GM12878 (cell line): ENCODE measurements around the gene ZBTB42. TPM values are rescaled to one million over a fixed set of nuclear protein-coding genes. Genes with fewer than 3 reads are reported as not detected.

Experiments
- BACH1 ChIP-seq: fragments of 450-650 bp; IDR thresholded peaks from 2 replicates; pipeline ENCODE4 v1.6.1; 2017; ENCODE audit warnings: mild to moderate bottlenecking, borderline replicate concordance
- CREB1 ChIP-seq: IDR thresholded peaks from 2 replicates; pipeline ENCODE4 v1.6.1; 2012; ENCODE audit warnings: low read depth, mild to moderate bottlenecking, inconsistent platforms
- LARP7 ChIP-seq: fragments of 450-650 bp; IDR thresholded peaks from 2 replicates; pipeline ENCODE4 v1.6.1; 2017; ENCODE audit warnings: mild to moderate bottlenecking
- NR2F1 ChIP-seq: fragments of 450-650 bp; conservative IDR thresholded peaks from 2 replicates; pipeline ENCODE4 v1.6.1; 2017; ENCODE audit warnings: mild to moderate bottlenecking
- POLR2AphosphoS5 ChIP-seq: IDR thresholded peaks from 2 replicates; pipeline ENCODE4 v1.6.1; 2011; ENCODE audit warnings: mild to moderate bottlenecking, low read length, inconsistent platforms
- REST ChIP-seq: IDR thresholded peaks from 2 replicates; pipeline ENCODE4 v1.6.1; 2012; ENCODE audit warnings: mild to moderate bottlenecking, low read depth, low read length
- RUNX3 ChIP-seq: IDR thresholded peaks from 2 replicates; pipeline ENCODE4 v1.6.1; 2012; ENCODE audit warnings: low read length, inconsistent platforms
- SIN3A ChIP-seq: IDR thresholded peaks from 2 replicates; pipeline ENCODE4 v1.6.1; 2012; ENCODE audit warnings: low read depth, low read length, improper control_type of control experiment
- polyA plus RNA-seq, 11 experiments: library from polyadenylated mRNA; depleted of rRNA in 4 of 11; unstranded in 6 of 11; stranded (reverse) in 5 of 11; fragments of >200 nt; fragmentation: Nextera tagmentation in 4 of 11; fragmentation: Illumina TruSeq in 1 of 11; extraction: Ambion mirVana in 4 of 11; extraction: Trizol in 1 of 11; gene quantifications; 1 replicate in 1 of 11; 2 replicates in 10 of 11; pipeline versions ENCODE4 v1.2.1 to v1.2.3, GENCODE V29; 2011 to 2016; ENCODE audit warnings: inconsistent platforms in 2 of 11, missing spikeins in 2 of 11, low read depth in 1 of 11
- total RNA-seq, 4 experiments: library from RNA; depleted of rRNA in 3 of 4; stranded (reverse); fragments of >200 nt in 3 of 4; fragmentation: Illumina TruSeq in 1 of 4; extraction: Trizol in 1 of 4; gene quantifications; 2 replicates each; pipeline versions ENCODE4 v1.2.1 to v1.2.3, GENCODE V29; 2013 to 2021

ZBTB42 gene
- total and polyA plus RNA-seq, 10 of the 15 experiments (the other 5 are each of a cell fraction or from before 2014, with no cell fraction given): 0.05 to 1.2 (median 0.37) TPM; not detected in 2

- TF ChIP-seq LARP7: peak; percentile 71; the same call in 1 of the 2 replicates
- TF ChIP-seq NR2F1: peak; percentile 46; the same call in 1 of the 2 replicates
- 0 out of 2 replicates have a peak, but pooled peaks have one; percentile 6 for TF ChIP-seq RUNX3
- TF ChIP-seq CREB1: no peak
- no peak for TF ChIP-seq SIN3A
- TF ChIP-seq REST: no peak
- TF ChIP-seq POLR2AphosphoS5: no peak
- 0 out of 2 replicates have a peak, but pooled peaks have one; percentile 53 for TF ChIP-seq BACH1
Measured at GRCh38 chr14:104794993-104795780, 5.7 kb upstream of the ZBTB42 start, which contains the start of gene AKT1 (continued).
